Trophoblast cell (in vitro differentiated cells and primary cell): ENCODE measurements around the gene MRPL42.

Experiments
- DNase-seq, 2 donors: peaks; one replicate each; pipeline ENCODE4 v3.0.0-alpha.2; 2016
- H2AFZ ChIP-seq: 2 replicates; pipeline ENCODE4 v1.6.1; 2013; ENCODE audit warnings: low read length, moderate library complexity, mild to moderate bottlenecking; ENCODE audit not compliant: insufficient read depth, poor library complexity
- H2AK5ac ChIP-seq: 2 replicates; pipeline ENCODE4 v1.6.1; 2013; ENCODE audit warnings: mild to moderate bottlenecking, low read length
- H2BK120ac ChIP-seq: 2 replicates; pipeline ENCODE4 v1.6.1; 2013; ENCODE audit warnings: low read length, mild to moderate bottlenecking, moderate library complexity; ENCODE audit not compliant: insufficient read depth, poor library complexity
- H2BK12ac ChIP-seq: 2 replicates; pipeline ENCODE4 v1.6.1; 2013; ENCODE audit warnings: mild to moderate bottlenecking, low read length, moderate library complexity
- H2BK5ac ChIP-seq: 2 replicates; pipeline ENCODE4 v1.6.1; 2013; ENCODE audit warnings: low read length, low read depth, moderate library complexity, mild to moderate bottlenecking; ENCODE audit not compliant: poor library complexity
- H3K14ac ChIP-seq: 2 replicates; pipeline ENCODE4 v1.6.1; 2013; ENCODE audit warnings: mild to moderate bottlenecking, low read length
- H3K18ac ChIP-seq: 2 replicates; pipeline ENCODE4 v1.6.1; 2013; ENCODE audit warnings: mild to moderate bottlenecking, low read length
- H3K23ac ChIP-seq: 2 replicates; pipeline ENCODE4 v1.6.1; 2013; ENCODE audit warnings: low read length
- H3K27ac ChIP-seq: 2 replicates; pipeline ENCODE4 v1.5.1; 2013; ENCODE audit warnings: low read depth, mild to moderate bottlenecking, inconsistent platforms, low read length, moderate library complexity
- H3K27me3 ChIP-seq: 2 replicates; pipeline ENCODE4 v1.6.1; 2013; ENCODE audit warnings: inconsistent platforms, mild to moderate bottlenecking, low read length, moderate library complexity; ENCODE audit not compliant: insufficient read depth
- H3K36me3 ChIP-seq, 2 experiments: 1 replicate in 1 of 2; 2 replicates in 1 of 2; pipeline ENCODE4 v1.6.1; 2013; ENCODE audit warnings: low read length in 2 of 2, mild to moderate bottlenecking in 2 of 2, moderate library complexity in 1 of 2; ENCODE audit not compliant: insufficient read depth in 2 of 2, control insufficient read depth in 1 of 2
- H3K4ac ChIP-seq: 2 replicates; pipeline ENCODE4 v1.6.1; 2013; ENCODE audit warnings: low read depth, mild to moderate bottlenecking, low read length, moderate library complexity
- H3K4me1 ChIP-seq, 2 experiments: 1 replicate in 1 of 2; 2 replicates in 1 of 2; pipeline ENCODE4 v1.6.1; 2013; ENCODE audit warnings: low read length in 2 of 2, mild to moderate bottlenecking in 2 of 2, moderate library complexity in 1 of 2; ENCODE audit not compliant: insufficient read depth in 2 of 2, control insufficient read depth in 1 of 2
- H3K4me2 ChIP-seq: 2 replicates; pipeline ENCODE4 v1.6.1; 2013; ENCODE audit warnings: inconsistent platforms, mild to moderate bottlenecking, low read length, moderate library complexity
- H3K4me3 ChIP-seq: 2 replicates; pipeline ENCODE4 v1.5.1; 2013; ENCODE audit warnings: mild to moderate bottlenecking, low read depth, low read length, inconsistent platforms
- H3K79me1 ChIP-seq: one replicate; pipeline ENCODE4 v1.6.1; 2013; ENCODE audit warnings: low read length
- H3K79me2 ChIP-seq: 2 replicates; pipeline ENCODE4 v1.6.1; 2013; ENCODE audit warnings: low read length, mild to moderate bottlenecking; ENCODE audit not compliant: control insufficient read depth, insufficient read depth, poor library complexity
- H3K9ac ChIP-seq: 2 replicates; pipeline ENCODE4 v1.6.1; 2013; ENCODE audit warnings: mild to moderate bottlenecking, low read length
- H3K9me3 ChIP-seq: 2 replicates; pipeline ENCODE4 v1.6.1; 2013; ENCODE audit warnings: low read depth, mild to moderate bottlenecking, control low read depth, inconsistent platforms, low read length; ENCODE audit not compliant: insufficient read depth
- H4K12ac ChIP-seq: 2 replicates; pipeline ENCODE4 v1.6.1; 2013; ENCODE audit warnings: low read depth, mild to moderate bottlenecking, low read length, moderate library complexity
- H4K8ac ChIP-seq: 2 replicates; pipeline ENCODE4 v1.6.1; 2013; ENCODE audit warnings: low read depth, mild to moderate bottlenecking, low read length, moderate library complexity
- H4K91ac ChIP-seq: one replicate; pipeline ENCODE4 v1.6.1; 2013; ENCODE audit warnings: low read depth, mild to moderate bottlenecking, low read length, moderate library complexity
- WGBS: extraction: QIAGEN DNeasy Blood & Tissue Kit; methylation state at CpG from one replicate; pipeline ENCODE4 v1.1.7; 2013; ENCODE audit warnings: missing lambda C conversion rate; ENCODE audit not compliant: insufficient read length, insufficient coverage; ENCODE audit errors: extremely low coverage; 5-methylcytosine and 5-hydroxymethylcytosine counted together

MRPL42 gene

DNA sequence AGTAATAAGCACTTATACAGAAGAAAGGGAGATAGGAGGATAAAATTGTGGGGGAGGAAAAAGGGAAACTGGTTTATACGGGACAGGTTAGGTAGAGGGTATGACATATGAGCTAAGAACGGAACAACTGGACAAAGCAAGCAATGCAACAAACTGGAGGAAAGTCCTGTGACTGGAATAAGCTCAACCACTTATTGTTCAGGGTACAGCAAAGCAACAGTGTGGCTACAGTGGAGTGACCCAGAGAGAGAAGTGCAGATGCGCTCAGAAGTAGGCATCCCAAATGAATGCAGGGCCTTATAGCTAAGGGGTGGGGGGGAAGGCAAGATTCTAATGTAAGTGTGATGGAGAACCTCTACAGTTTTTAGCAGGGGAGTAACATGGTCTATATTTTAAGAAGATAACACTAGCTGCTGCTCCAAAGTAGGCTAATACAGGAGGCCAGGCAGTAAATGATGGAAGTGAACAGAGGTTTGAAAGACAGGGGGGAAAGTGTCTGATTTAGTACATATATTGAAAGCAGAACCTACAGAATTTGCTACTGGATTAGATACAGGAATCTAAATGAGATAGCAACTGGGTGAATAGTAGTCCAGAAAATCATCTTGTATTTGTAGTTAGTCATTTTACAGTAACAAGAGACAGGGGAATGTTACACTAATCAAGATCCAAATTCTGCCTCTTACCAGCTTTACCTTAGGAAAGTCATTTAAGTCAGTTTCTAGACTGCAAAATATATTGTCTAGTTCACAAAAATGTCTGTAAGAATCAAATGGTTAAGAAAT is 28.9 kb upstream of the MRPL42 start:
- Histone ChIP-seq H3K9ac (no peak overlapping the region), H4K91ac (no peak overlapping the region), H2BK5ac (no peak overlapping the region), H4K12ac (no peak overlapping the region), H3K79me2 (peaks cover 29% of the 10 kb centered on the region), H3K27ac (no peak overlapping the region), H2BK120ac (no peak overlapping the region), H4K8ac (no peak overlapping the region), H3K36me3 (no peaks in the 10 kb centered on the region), H3K18ac (no peak overlapping the region), H3K4me3 (no peak overlapping the region), H2BK12ac (no peak overlapping the region), H3K79me1 (peaks cover 14% of the 10 kb centered on the region), H2AFZ (peak overlapping the region; percentile 17), H3K14ac (no peak overlapping the region), H3K4me1 (peaks cover 0 to 7% of the 10 kb centered on the region in 2 experiments), H3K9me3 (no peaks in the 10 kb centered on the region), H3K4ac (peak overlapping the region; percentile 65), H3K4me2 (no peak overlapping the region), H3K27me3 (no peaks in the 10 kb centered on the region), H2AK5ac (no peak overlapping the region), H3K23ac (no peak overlapping the region)
- WGBS = 100% methylated on average over 1 of the region's 3 CpGs
- no peak for DNase-seq

DNA sequence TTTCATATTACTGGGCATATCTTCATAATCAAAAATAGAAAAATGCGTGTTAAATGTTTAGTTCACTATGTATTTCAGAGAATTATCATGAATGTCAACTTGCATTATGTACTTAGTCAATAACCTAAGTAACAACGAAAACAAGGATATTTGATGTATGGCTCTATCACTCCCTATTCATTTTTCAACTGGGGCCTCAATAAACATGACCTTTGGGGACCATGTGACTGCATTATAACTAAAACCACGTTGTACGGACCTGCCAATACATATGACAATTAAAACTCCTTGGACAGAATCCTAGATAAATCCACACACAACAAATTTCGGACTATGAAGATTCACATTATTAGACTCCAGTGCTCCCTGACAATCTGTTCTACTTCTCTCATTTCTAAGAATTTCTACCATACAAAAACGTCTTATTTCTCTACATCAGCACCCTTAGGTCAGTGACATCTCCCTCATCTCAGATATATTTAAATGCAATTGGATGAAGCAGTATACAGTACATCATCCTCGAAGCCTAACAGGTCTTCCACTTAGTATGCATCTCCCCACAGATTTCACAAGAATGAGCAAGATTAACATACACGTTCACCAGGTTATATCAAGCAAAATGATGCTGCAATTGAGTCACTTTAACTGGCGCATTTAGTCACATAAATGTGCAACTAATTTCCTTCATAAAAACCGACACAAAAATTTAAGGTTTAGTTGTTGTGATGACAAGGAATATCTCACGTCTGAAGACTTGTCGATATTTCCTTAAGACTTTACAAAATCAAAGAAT is 27.1 kb upstream of the MRPL42 start:
- Histone ChIP-seq H3K9ac (no peak overlapping the region), H2BK120ac (no peak overlapping the region), H2BK12ac (no peak overlapping the region), H2BK5ac (no peak overlapping the region), H3K4ac (peak overlapping the region; percentile 82), H3K4me1 (peaks cover 0 to 7% of the 10 kb centered on the region in 2 experiments), H3K4me2 (peak overlapping the region; percentile 89), H3K23ac (no peak overlapping the region), H3K14ac (no peak overlapping the region), H3K18ac (no peak overlapping the region), H3K27ac (no peak overlapping the region), H3K27me3 (no peaks in the 10 kb centered on the region), H4K12ac (no peak overlapping the region), H4K91ac (no peak overlapping the region), H3K4me3 (no peak overlapping the region), H3K36me3 (no peaks in the 10 kb centered on the region), H3K79me2 (peaks cover 26% of the 10 kb centered on the region), H2AFZ (no peak overlapping the region), H2AK5ac (no peak overlapping the region), H3K9me3 (no peaks in the 10 kb centered on the region), H3K79me1 (peaks cover 14% of the 10 kb centered on the region), H4K8ac (no peak overlapping the region)
- WGBS = no CpG with 5 or more reads among the region's 12 CpGs
- peak in 1 of 2 donors; percentile 20 for DNase-seq

DNA sequence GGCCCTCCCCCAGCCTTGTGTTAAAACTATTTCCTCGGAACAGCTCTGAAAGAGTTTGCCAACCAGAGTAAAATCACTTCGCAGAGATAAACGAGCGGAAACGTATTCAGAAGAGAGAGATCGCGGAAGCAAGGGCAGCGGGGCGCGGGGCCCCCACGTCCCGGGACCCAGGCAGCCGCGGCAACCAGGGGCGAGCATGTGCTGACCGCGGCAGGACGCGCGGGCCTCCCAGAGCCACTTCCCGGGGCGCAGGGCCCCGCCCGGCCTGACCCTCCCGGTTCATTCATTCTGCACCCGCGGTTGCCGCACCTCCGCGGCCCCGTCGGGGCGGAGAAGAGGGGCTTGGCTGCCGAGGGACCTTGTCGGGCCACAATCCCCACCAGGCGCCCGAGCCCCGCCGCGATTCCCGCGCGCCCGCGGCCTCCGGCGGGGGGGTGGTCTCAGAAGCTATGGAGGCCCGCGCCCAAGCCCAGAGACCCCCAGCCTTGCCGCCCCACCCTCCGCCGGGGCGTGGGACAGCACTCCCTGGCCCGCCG is 26.2 kb upstream of the MRPL42 start:
- WGBS = no CpG with 5 or more reads among the region's 55 CpGs
- Histone ChIP-seq H4K12ac (peak overlapping the region; percentile 99), H3K79me2 (peaks cover 24% of the 10 kb centered on the region), H2BK120ac (peak overlapping the region; percentile 91), H3K27me3 (no peaks in the 10 kb centered on the region), H2BK5ac (peak overlapping the region; percentile 96), H3K4ac (peak overlapping the region; percentile 99), H3K4me2 (peak overlapping the region; percentile 89), H2AK5ac (peak overlapping the region; percentile 93), H3K27ac (peak overlapping the region; percentile 91), H3K9me3 (no peaks in the 10 kb centered on the region), H4K91ac (peak overlapping the region; percentile 99), H3K4me1 (peaks cover 0 to 7% of the 10 kb centered on the region in 2 experiments), H4K8ac (peak overlapping the region; percentile 99), H3K14ac (peak overlapping the region; percentile 99), H3K4me3 (peak overlapping the region; percentile 86), H3K23ac (no peak overlapping the region), H2AFZ (peak overlapping the region; percentile 97), H3K18ac (peak overlapping the region; percentile 97), H3K36me3 (no peaks in the 10 kb centered on the region), H3K79me1 (peaks cover 14% of the 10 kb centered on the region), H2BK12ac (no peak overlapping the region), H3K9ac (peak overlapping the region; percentile 85)
- DNase-seq = peak in 1 of 2 donors; percentile 21

DNA sequence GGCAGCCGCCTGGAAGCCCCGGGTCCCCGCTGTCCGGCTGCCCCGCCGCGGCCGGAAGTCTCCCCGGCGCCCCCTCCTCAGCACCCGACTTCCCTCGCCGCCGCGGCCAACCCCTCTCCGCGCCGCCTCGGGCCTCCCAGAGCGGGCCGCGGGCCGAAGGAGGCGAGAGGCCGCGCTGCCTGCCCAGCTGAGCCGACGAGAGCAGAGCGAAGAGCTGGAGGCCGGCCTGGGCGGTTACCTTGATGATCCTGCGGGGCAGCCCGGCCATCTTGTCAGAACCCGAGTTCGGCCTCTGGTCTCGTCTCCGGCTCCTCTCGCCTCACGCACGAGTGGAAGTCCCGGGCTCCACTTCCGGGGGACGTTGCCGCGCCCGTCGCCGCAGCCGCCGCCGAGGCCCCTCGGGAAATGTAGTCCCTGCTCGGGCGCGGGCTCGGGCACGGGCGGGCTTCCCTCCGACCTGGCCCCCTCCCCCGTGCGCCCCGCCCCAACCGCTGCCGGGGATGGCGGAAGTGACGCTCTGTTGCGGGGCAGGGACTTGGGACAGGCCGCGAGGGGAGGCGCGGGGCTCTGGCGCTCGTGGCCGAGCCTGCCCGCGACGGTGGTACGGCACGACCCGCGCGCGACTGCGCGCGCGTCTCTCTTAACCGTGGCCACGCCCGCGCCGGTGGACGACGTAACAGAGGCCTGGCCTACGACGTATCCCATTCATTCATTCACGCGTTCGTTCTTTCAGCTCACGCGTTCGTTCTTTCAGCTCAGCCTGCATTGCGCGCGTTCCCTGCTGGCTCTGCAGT is 25.5 kb upstream of the MRPL42 start, which contains the start of gene UBE2N:
Gene UBE2N (minus strand): TSS at position 331 of the 794 bp plus-strand sequence. CDS start 63 bp downstream, at position 268.
- Histone ChIP-seq H3K9ac (peak within 1 kb of the TSS; percentile 92), H3K36me3 (no peaks in the 10 kb centered on the region), H4K91ac (peak within 1 kb of the TSS; percentile 99), H2BK12ac (no peak within 1 kb of the TSS), H3K4me3 (peak within 1 kb of the TSS; percentile 86), H2BK120ac (peak within 1 kb of the TSS; percentile 91), H3K27ac (peak within 1 kb of the TSS; percentile 91), H3K27me3 (no peaks in the 10 kb centered on the region), H3K23ac (no peak within 1 kb of the TSS), H3K79me2 (peaks cover 23% of the 10 kb centered on the region), H3K79me1 (peaks cover 14% of the 10 kb centered on the region), H2AFZ (peak within 1 kb of the TSS; percentile 97), H3K4me2 (peak within 1 kb of the TSS; percentile 97), H3K9me3 (no peaks in the 10 kb centered on the region), H3K4me1 (peaks cover 0 to 7% of the 10 kb centered on the region in 2 experiments), H3K14ac (peak within 1 kb of the TSS; percentile 99), H2AK5ac (peak within 1 kb of the TSS; percentile 93), H2BK5ac (peak within 1 kb of the TSS; percentile 96), H3K4ac (peak within 1 kb of the TSS; percentile 99), H3K18ac (peak within 1 kb of the TSS; percentile 97), H4K12ac (peak within 1 kb of the TSS; percentile 99), H4K8ac (peak within 1 kb of the TSS; percentile 99)
- peak; percentile 95 to 96 for DNase-seq
- no CpG with 5 or more reads among the region's 105 CpGs for WGBS
